NCI-H345 (cell line): ENCODE data around the gene EVA1C.
"Not testable (repeated sequence)": the region's sequence is repeated elsewhere in the genome, so short reads cannot be mapped to it uniquely, and the experiment has no call there.

Experiments used
- DNase-seq: peaks from one replicate; lab custom pipeline; 2025; lab: John Stamatoyannopoulos, UW

Gene EVA1C

GRCh38 chr21:32390537-32391224 is 21.8 kb upstream of the EVA1C start:
- DNase-seq = not testable (repeated sequence)

GRCh38 chr21:32391755-32392154 is 20.8 kb upstream of the EVA1C start:
- no peak for DNase-seq

GRCh38 chr21:32392299-32392879 is 20.1 kb upstream of the EVA1C start:
- no peak for DNase-seq

GRCh38 chr21:32392880-32393676 is 19.4 kb upstream of the EVA1C start, which contains the start of gene URB1:
Gene URB1 (minus strand): TSS chr21:32393012. CDS start chr21:32392910, 102 bp downstream.
- peak; percentile 94 for DNase-seq

- no peak for DNase-seq
Observed at GRCh38 chr21:32393677-32394001, 18.9 kb upstream of the EVA1C start.

GRCh38 chr21:32403201-32403777 is 9.2 kb upstream of the EVA1C start:
- DNase-seq = peak; percentile 75

- DNase-seq = no peak
Observed at GRCh38 chr21:32406405-32406804, 6.1 kb upstream of the EVA1C start.

- no peak for DNase-seq
Observed at GRCh38 chr21:32410291-32410690, 2.2 kb upstream of the EVA1C start.

- DNase-seq = no peak
Observed at GRCh38 chr21:32410916-32411315, 1.6 kb upstream of the EVA1C start.

- peak; percentile 76 for DNase-seq
Observed at GRCh38 chr21:32411350-32412161, 950 bp upstream of the EVA1C start.

GRCh38 chr21:32413015-32413504 is 554 bp downstream of the EVA1C start:
- no peak for DNase-seq

GRCh38 chr21:32413697-32414578 is 1.4 kb downstream of the EVA1C start:
- DNase-seq = no peak

GRCh38 chr21:32414579-32415358 is 2.3 kb downstream of the EVA1C start:
- DNase-seq = no peak

GRCh38 chr21:32415451-32416398 is 3.2 kb downstream of the EVA1C start:
- no peak for DNase-seq

GRCh38 chr21:32418146-32418545 is 5.6 kb downstream of the EVA1C start:
- DNase-seq = no peak

- no peak for DNase-seq
Observed at GRCh38 chr21:32422064-32422463, 9.6 kb downstream of the EVA1C start.

- no peak for DNase-seq
Observed at GRCh38 chr21:32423320-32424190, 11.0 kb downstream of the EVA1C start.

- no peak for DNase-seq
Observed at GRCh38 chr21:32424191-32424535, 11.7 kb downstream of the EVA1C start.
